ENCODE measurements around the gene POLR3E. TPM values are rescaled to one million over a fixed set of nuclear protein-coding genes. Genes with fewer than 3 reads are reported as not detected.

Gene POLR3E
- total and polyA plus RNA-seq, 4 donors = 16.0 to 42.9 (median 18.3) TPM

- TF ChIP-seq CTCF (IDR thresholded peaks at IDR 0.05; ENCODE audit: low read depth, low read length, missing input control) (no peak), SP1 (IDR thresholded peaks at IDR 0.05) (no peak), ATF3 (IDR thresholded peaks at IDR 0.05) (no peak)
These were observed 55.5 kb downstream of the POLR3E start (continued) for GRCh38 chr16:22352723-22353122.

- H3K4me3 ChIP-seq (ENCODE audit: low read depth in 1 of 3, low read length in 3 of 3) = no peak overlapping the region
- H3K9me3 ChIP-seq (ENCODE audit: control insufficient read depth in 4 of 4, low read length in 3 of 4) = no peaks in the 10 kb centered on the region
- TF ChIP-seq HNF4A (conservative IDR thresholded peaks at IDR 0.05) (peak; percentile 46 to 55), HNF4G (IDR thresholded peaks at IDR 0.05) (no peak), SP1 (IDR thresholded peaks at IDR 0.05) (peak; percentile 37), JUND (IDR thresholded peaks at IDR 0.05) (peak; percentile 35 to 72), ATF3 (IDR thresholded peaks at IDR 0.05) (peak; percentile 41)
- 18% methylated on average over 3 of the region's 3 CpGs for WGBS
- peaks cover 0 to 13% (median 7%) of the 10 kb centered on the region in 4 donors for H3K36me3 ChIP-seq (ENCODE audit: control insufficient read depth in 4 of 4, insufficient read depth in 3 of 4, low read depth in 1 of 4, low read length in 3 of 4)
- peak overlapping the region in 1 of 2 donors; percentile 32 for H3K9ac ChIP-seq (ENCODE audit: low read depth in 1 of 2, low read length in 2 of 2)
- DNase-seq (ENCODE audit: low spot score) = no peak
- H3K27ac ChIP-seq (ENCODE audit: low read depth in 1 of 2, low read length in 2 of 2) = peak overlapping the region; percentile 58 to 78
- H3K4me1 ChIP-seq (ENCODE audit: control insufficient read depth in 4 of 4, insufficient read depth in 4 of 4, low read length in 3 of 4) = peaks cover 6 to 21% (median 16%) of the 10 kb centered on the region in 4 donors
- H3K27me3 ChIP-seq (ENCODE audit: control insufficient read depth in 4 of 4, insufficient read depth in 4 of 4, low read length in 3 of 4) = no peaks in the 10 kb centered on the region
These were observed 56.1 kb downstream of the POLR3E start for GRCh38 chr16:22353191-22353919.

- Histone ChIP-seq H3K27me3 (ENCODE audit: control insufficient read depth in 4 of 4, insufficient read depth in 4 of 4, low read length in 3 of 4) (no peaks in the 10 kb centered on the region), H3K4me3 (ENCODE audit: low read depth in 1 of 3, low read length in 3 of 3) (no peak overlapping the region), H3K9me3 (ENCODE audit: control insufficient read depth in 4 of 4, low read length in 3 of 4) (no peaks in the 10 kb centered on the region), H3K9ac (ENCODE audit: low read depth in 1 of 2, low read length in 2 of 2) (peak overlapping the region in 1 of 2 donors; percentile 32), H3K27ac (ENCODE audit: low read depth in 1 of 2, low read length in 2 of 2) (peak overlapping the region in 1 of 2 donors; percentile 78), H3K4me1 (ENCODE audit: control insufficient read depth in 4 of 4, insufficient read depth in 4 of 4, low read length in 3 of 4) (peaks cover 9 to 22% (median 16%) of the 10 kb centered on the region in 4 donors), H3K36me3 (ENCODE audit: control insufficient read depth in 4 of 4, insufficient read depth in 3 of 4, low read depth in 1 of 4, low read length in 3 of 4) (peaks cover 0 to 7% (median 3%) of the 10 kb centered on the region in 4 donors)
- DNase-seq (ENCODE audit: low spot score) = no peak
- 24% methylated on average over 5 of the region's 5 CpGs for WGBS
- TF ChIP-seq RXRA (IDR thresholded peaks at IDR 0.05) (peak; percentile 49 to 81), ZBTB33 (IDR thresholded peaks at IDR 0.05) (no peak), FOXA2 (IDR thresholded peaks at IDR 0.05) (peak; percentile 31), ATF3 (IDR thresholded peaks at IDR 0.05) (no peak), FOXA1 (IDR thresholded peaks at IDR 0.05) (peak; percentile 50), NR2F2 (IDR thresholded peaks at IDR 0.05) (no peak), MAX (IDR thresholded peaks at IDR 0.05) (peak; percentile 69), HNF4A (conservative IDR thresholded peaks at IDR 0.05) (peak; percentile 86 to 94), JUND (IDR thresholded peaks at IDR 0.05) (peak; percentile 22 to 52), CTCF (IDR thresholded peaks at IDR 0.05; ENCODE audit: low read depth, low read length, missing input control) (no peak), YY1 (IDR thresholded peaks at IDR 0.05) (peak; percentile 33), REST (IDR thresholded peaks at IDR 0.05) (peak; percentile 48), EGR1 (IDR thresholded peaks at IDR 0.05; ENCODE audit: low read depth in 2 of 2) (peak in 1 of 2 donors; percentile 75), RAD21 (IDR thresholded peaks at IDR 0.05) (peak; percentile 24 to 47)
These were observed 56.8 kb downstream of the POLR3E start for GRCh38 chr16:22353933-22354541.
